HG02884 (cell line): ENCODE results near the gene PIP5K1B.
"Not testable (repeated sequence)": the region's sequence is repeated elsewhere in the genome, so short reads cannot be mapped to it uniquely, and the experiment has no call there.

Experiments
- ATAC-seq: cut with Tn5 transposase; IDR thresholded peaks from one replicate; pipeline ENCODE4 v1.9.1; 2021; ENCODE audit warnings: mild to moderate bottlenecking, moderate library complexity; ENCODE audit not compliant: unreplicated experiment

Gene PIP5K1B

DNA sequence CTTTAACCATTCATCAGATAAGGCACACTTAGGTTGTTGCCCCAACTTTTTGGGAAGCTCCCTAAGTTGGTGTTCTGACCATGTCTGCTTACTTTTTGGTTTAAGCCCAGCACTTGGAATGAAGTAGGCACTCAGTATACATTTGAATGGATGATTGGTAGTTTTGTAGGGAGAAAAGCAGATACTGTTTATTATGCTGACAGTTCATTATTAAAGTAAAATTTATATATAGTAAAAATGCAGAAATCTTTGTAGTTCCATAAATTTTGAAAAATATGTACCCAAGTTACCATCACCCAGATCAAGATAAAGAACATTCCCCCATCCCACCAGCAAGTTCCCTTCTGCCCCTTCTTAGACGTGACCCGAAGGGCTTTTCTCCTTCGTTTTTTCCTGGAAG is 273.5 kb downstream of the PIP5K1B start:
- ATAC-seq, result no peak

GRCh38 chr9:68979538-68980314 is 274.7 kb downstream of the PIP5K1B start:
- no peak for ATAC-seq

- ATAC-seq, result no peak
Observed at GRCh38 chr9:68980341-68980914, 275.4 kb downstream of the PIP5K1B start.

GRCh38 chr9:68981789-68982188 is 276.7 kb downstream of the PIP5K1B start:
- ATAC-seq, result peak; percentile 61

GRCh38 chr9:68983008-68983411 is 278.0 kb downstream of the PIP5K1B start:
- no peak for ATAC-seq

DNA sequence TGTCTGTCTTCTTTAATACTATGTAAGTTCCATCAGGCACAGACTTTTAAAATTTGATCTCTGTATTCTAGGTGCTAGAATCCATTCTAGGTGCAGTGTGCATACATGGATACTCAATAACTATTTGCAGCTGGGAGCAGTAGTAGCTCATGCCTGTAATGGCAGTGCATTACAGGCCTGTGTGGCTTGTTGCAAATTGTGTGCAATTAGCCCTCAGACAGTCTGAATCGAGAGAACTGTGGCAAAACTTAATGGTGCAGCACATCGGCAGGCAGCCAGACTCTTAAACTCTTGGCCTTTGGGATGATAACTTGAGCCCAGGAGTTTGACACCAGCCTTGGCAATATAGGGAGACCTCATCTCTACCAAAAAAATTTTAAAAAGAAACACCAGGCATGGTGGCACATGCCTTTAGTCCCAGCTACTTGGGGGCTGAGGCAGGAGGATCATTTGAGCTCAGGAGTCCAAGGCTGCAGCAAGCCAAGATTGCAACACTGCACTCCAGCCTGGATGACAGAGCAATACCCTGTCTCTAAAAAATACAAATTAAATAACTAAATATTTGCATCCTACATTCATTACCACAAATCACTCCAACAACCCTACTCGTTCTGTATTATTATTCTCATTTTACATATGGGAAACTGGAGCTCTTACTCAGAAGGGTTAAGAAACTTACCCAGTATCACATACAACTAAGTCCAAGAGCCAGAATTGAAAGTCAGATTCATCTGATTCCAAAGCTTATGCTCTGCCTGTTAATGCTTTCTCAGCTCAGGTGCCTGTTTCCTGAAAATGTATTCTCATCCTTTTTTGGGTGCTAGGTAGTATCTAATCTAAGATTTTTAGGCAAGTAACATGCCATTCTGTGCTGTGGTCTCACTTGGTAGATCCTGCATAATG is 278.7 kb downstream of the PIP5K1B start:
- ATAC-seq, result peak; percentile 43

- ATAC-seq, result not testable (repeated sequence)
Observed at GRCh38 chr9:68986949-68987348, 281.9 kb downstream of the PIP5K1B start.

DNA sequence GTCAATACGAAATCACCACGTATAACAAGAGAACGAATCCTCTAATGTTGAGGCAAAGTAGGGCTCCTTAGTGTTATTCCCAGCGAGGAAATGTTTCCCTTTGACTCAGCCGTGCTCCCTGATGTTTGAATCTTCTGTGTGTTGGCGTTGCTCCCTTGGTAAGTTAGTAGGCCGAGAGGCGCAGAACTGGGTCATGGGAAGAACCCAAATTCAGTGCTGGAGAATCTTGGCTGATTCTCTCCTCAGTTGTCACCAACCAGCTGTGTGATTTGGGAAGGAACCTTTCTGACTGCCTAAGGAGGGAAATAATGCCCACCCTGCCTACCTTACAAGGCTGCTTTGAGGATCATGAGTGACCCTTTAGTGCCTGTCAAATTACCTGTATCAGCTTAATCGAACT is 286.4 kb downstream of the PIP5K1B start:
- ATAC-seq, result no peak

DNA sequence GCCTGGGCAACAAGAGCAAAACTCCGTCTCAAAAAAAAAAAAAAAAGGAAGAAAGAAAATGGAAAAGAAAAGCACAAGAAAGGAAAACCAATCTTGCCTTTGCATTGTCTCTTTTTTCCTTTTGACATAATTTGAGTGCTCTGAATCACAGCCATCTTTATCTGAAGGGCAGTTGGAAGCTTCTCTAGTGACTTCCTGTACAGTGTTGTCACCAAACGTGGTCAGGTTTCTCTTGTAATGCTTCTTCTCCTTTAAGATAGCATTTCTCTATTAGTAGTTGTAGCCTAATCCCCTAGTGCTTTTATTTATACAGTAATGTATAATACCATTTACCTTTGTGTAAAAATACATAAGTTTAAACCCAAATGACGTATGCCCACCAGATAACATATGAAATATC is 290.7 kb downstream of the PIP5K1B start:
- ATAC-seq, result no peak

- no peak for ATAC-seq
Observed at GRCh38 chr9:68996462-68996861, 291.4 kb downstream of the PIP5K1B start.

- ATAC-seq, result no peak
Observed at GRCh38 chr9:68997666-68998065, 292.6 kb downstream of the PIP5K1B start.

DNA sequence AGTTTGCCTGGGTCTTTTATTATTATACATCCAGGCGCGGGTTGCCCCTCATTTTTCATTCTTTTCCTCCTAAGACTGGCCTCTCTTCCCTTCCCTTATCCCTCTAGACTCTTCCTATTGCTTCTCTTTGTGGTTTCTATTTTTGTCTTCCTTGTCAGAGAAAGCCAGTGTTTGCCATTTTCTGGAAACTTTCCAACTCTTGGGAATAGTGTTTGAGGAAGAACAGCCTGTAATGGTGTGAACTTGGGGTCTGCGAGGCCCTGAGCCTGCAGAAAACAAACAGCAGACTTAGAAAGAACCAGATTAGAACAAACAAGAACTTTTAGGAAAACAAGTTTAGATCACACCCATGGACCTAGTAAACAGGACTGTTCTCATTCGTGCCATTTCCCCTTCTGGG is 293.3 kb downstream of the PIP5K1B start:
- no peak for ATAC-seq

DNA sequence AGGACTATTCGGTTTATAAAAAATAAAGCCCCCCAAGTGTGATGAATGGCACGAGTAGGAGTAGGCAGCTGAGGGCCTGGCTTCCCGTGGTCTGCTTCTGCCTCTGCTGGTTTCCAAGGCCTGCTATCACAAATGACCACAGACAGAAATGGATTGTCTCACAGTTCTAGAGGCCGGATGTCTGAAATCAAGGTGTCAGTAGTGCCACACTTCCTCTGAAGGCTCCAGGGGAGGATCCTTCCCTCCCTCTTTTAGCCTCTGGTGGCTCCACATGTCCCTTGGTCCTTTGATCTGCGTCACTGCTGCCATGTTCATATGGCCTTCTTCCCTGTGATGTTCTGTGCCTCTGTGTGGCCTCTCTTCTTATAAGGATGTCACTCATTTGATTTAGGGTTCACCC is 293.8 kb downstream of the PIP5K1B start:
- ATAC-seq, result no peak

DNA sequence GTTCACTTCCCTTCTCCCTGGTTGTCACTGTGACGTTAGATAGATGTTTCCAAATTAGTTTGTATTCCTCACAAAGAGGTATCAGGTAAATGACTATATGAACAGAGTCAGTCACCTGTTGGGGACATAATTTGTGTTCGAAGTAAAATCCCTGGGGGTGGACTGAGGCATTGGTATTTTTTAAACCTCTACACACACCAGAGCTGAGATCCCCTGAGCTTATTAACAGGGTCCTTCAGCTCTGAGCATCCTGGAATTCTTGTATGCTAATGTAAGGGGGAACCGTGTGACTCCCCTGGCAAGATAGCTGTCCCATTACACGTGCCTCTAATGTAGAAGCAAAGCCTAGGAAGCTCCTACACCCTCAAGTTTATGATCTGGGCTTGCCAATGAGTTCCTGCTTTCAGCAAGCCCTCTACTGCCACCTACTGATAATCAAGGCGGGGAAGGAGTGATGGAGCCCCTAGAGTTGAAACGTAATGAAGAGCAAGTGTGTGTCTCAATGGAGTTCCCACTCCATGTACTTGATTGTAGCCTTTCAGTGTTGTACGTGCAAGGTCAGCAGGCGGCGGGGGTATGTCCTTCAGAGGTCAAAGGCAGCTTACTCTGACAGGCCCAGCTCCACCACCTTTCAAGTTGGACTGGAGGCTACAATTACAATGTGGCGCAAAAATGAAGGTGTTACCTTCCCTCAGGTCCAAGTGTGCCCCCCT is 294.5 kb downstream of the PIP5K1B start:
- ATAC-seq, result peak; percentile 93

- no peak for ATAC-seq
Observed at GRCh38 chr9:69001921-69002320, 296.9 kb downstream of the PIP5K1B start.

DNA sequence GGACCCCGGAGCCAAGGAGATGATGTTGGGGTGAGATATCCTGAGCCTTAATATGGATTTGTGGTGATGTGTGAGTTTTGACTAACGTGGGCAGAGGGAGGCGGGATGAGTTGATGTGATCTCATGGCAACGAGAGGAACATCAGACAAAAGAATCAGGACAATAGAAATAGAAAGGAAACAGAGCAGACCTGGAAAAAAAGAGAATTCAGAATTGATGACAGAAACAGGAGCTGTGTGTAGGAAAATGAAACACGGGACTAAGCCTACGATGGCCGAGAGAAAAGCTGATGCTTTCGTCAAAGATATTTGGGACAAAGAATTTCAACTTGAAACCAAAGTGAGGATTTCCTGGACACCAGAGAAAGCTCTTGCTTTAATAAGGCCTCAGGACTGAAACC is 298.0 kb downstream of the PIP5K1B start:
- ATAC-seq, result no peak

DNA sequence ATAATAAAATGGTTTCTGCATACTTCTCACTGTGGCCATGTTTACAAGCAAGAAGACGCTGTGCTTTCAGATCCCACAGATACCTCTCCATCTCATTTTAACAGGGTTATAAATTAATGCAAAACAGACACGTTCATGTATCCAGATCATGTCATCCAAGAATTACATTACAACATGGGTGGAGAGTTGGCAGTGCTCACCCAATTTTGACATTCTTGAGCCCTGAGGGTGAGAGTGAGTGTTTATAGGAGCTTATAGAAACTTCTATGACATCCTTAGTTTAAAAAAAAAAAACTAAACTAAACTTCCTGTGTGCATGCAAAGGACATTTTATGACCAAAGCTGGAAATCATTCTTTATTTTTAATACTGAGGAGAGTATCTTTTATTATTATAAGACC is 299.8 kb downstream of the PIP5K1B start:
- ATAC-seq, result no peak

DNA sequence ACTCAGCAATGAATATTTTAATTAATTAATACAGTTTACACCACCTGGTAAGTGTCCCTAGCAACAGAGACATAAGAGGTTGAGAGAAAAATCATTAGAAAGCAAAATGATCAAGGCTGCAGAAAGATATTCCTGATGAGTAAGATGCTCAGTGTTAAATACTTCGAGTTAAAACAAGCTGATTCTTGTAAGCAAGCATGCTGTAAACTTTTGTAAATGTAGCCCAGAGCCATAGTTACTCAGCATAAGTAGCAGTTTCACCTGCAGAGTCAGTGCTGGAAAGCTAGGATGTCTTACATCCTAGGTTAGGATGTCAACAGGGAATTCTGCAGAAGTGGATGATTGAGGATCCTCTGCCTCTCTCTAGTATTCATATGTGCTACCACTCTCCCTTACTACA is 304.7 kb downstream of the PIP5K1B start:
- no peak for ATAC-seq

DNA sequence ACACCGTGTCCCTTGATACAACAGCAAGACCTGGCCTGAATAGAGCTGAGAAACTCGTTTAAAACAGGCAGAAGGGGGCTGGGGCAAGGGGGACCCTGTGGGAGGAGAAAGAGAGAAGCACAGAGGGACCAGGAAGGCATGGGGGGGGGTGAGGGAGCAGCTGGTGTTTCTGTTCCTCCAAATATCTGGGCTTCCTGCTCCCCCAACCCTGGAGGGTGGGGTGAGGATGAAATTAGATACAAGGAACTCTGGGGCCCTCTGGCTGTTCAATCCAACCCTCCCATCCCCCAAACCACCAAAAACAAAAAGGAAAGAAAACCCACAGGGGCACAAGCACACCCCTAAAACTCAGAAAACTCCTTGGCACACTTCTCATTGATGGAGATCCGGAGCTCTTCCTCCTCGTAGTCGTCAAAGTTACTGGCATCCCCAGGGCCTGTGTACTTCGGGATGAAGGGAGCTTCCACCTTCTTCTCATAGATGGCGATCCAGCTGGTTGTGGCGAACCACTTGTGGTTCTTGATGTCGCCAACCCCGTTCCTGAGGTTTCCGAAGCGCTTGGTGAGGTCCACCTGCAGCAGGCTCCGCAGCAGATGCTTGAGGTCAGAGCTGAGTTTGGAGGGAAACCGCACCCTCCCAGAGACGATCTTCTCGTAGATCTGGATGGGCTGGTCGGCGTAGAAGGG is 307.8 kb downstream of the PIP5K1B start:
- ATAC-seq, result no peak

- no peak for ATAC-seq
Observed at GRCh38 chr9:69013382-69013727, 308.3 kb downstream of the PIP5K1B start.

DNA sequence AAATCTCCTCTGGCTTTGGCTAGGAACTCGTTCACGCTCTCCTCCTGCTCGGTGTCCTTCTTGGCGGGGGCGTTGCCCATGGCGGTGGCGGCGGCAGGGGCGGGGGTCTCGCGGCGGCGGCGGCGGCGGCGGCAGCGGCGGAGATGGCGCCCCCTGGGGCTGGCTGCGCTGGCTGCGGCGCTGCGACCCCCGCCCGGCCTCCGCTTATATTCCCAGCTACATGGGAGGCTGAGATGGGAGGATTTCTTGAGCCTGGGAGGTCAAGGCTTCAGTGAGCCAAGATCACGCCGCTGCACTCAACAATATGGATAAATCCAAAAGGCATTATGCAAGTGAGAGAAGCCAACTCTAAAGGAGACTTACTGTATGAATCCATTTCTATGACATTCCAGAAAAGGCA is 309.0 kb downstream of the PIP5K1B start, which contains the start of gene PRKACG:
TSS of gene PRKACG (minus strand) at position 101 of the 400 bp plus-strand sequence. CDS start at position 80, 21 bp downstream.
- no peak for ATAC-seq
